ENCODE results near the gene GNAO1.

The GNAO1 gene

GRCh38 chr16:56257666-56258342 lies 66.5 kb downstream of the GNAO1 start:
- peaks cover 2% of the 10 kb centered on the region; the same call in 1 of the 2 replicates for H3K27me3 ChIP-seq (replicated peaks; ENCODE audit: control insufficient read depth, insufficient read depth, low read length)
- no peak overlapping the region for H3K4me3 ChIP-seq (replicated peaks; ENCODE audit: low read depth, low read length)
- no peak for DNase-seq (ENCODE audit: extremely low read depth, insufficient read length)
- TF ChIP-seq CTCF (IDR thresholded peaks at IDR 0.05; ENCODE audit: insufficient read depth, low read length, poor library complexity, severe bottlenecking), result no peak
- H3K36me3 ChIP-seq (ENCODE audit: control insufficient read depth, insufficient read depth, low read length), result no peaks in the 10 kb centered on the region

GRCh38 chr16:56258508-56259424 lies 67.5 kb downstream of the GNAO1 start:
- TF ChIP-seq CTCF (IDR thresholded peaks at IDR 0.05; ENCODE audit: insufficient read depth, low read length, poor library complexity, severe bottlenecking), result no peak
- Histone ChIP-seq H3K4me3 (replicated peaks; ENCODE audit: low read depth, low read length) (no peak overlapping the region), H3K36me3 (ENCODE audit: control insufficient read depth, insufficient read depth, low read length) (no peaks in the 10 kb centered on the region), H3K27me3 (replicated peaks; ENCODE audit: control insufficient read depth, insufficient read depth, low read length) (peaks cover 2% of the 10 kb centered on the region; the same call in 1 of the 2 replicates)
- no peak for DNase-seq (ENCODE audit: extremely low read depth, insufficient read length)

GRCh38 chr16:56259425-56259779 lies 68.1 kb downstream of the GNAO1 start:
- Histone ChIP-seq H3K4me3 (replicated peaks; ENCODE audit: low read depth, low read length) (no peak overlapping the region), H3K36me3 (ENCODE audit: control insufficient read depth, insufficient read depth, low read length) (no peaks in the 10 kb centered on the region), H3K27me3 (replicated peaks; ENCODE audit: control insufficient read depth, insufficient read depth, low read length) (peaks cover 2% of the 10 kb centered on the region; the same call in 1 of the 2 replicates)
- no peak for DNase-seq (ENCODE audit: extremely low read depth, insufficient read length)
- no peak for TF ChIP-seq CTCF (IDR thresholded peaks at IDR 0.05; ENCODE audit: insufficient read depth, low read length, poor library complexity, severe bottlenecking)

- no peak for TF ChIP-seq CTCF (IDR thresholded peaks at IDR 0.05; ENCODE audit: insufficient read depth, low read length, poor library complexity, severe bottlenecking)
- H3K27me3 ChIP-seq (replicated peaks; ENCODE audit: control insufficient read depth, insufficient read depth, low read length), result peaks cover 2% of the 10 kb centered on the region; the same call in 1 of the 2 replicates
- H3K4me3 ChIP-seq (replicated peaks; ENCODE audit: low read depth, low read length), result no peak overlapping the region
- no peaks in the 10 kb centered on the region for H3K36me3 ChIP-seq (ENCODE audit: control insufficient read depth, insufficient read depth, low read length)
- DNase-seq (ENCODE audit: extremely low read depth, insufficient read length), result no peak
These were observed 69.3 kb downstream of the GNAO1 start for GRCh38 chr16:56260378-56261160.

GRCh38 chr16:56261656-56262055 lies 70.4 kb downstream of the GNAO1 start:
- H3K27me3 ChIP-seq (replicated peaks; ENCODE audit: control insufficient read depth, insufficient read depth, low read length), result peaks cover 1% of the 10 kb centered on the region; the same call in 1 of the 2 replicates
- no peaks in the 10 kb centered on the region for H3K36me3 ChIP-seq (ENCODE audit: control insufficient read depth, insufficient read depth, low read length)
- H3K4me3 ChIP-seq (replicated peaks; ENCODE audit: low read depth, low read length), result no peak overlapping the region
- no peak for TF ChIP-seq CTCF (IDR thresholded peaks at IDR 0.05; ENCODE audit: insufficient read depth, low read length, poor library complexity, severe bottlenecking)
- DNase-seq (ENCODE audit: extremely low read depth, insufficient read length), result no peak

Measured in GM06990 (cell line).